GM19372 (cell line): Measurements from ENCODE around the gene TNFSF11.
A peak's percentile ranks its signal among the peaks of the same experiment; 100 is the strongest.

ENCODE experiments used
- ATAC-seq: cut with Tn5 transposase; IDR thresholded peaks from one replicate; pipeline ENCODE4 v1.9.1; 2021; ENCODE audit warnings: mild to moderate bottlenecking, low read depth, moderate library complexity; ENCODE audit not compliant: unreplicated experiment

TNFSF11 gene, protein sequence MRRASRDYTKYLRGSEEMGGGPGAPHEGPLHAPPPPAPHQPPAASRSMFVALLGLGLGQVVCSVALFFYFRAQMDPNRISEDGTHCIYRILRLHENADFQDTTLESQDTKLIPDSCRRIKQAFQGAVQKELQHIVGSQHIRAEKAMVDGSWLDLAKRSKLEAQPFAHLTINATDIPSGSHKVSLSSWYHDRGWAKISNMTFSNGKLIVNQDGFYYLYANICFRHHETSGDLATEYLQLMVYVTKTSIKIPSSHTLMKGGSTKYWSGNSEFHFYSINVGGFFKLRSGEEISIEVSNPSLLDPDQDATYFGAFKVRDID

DNA sequence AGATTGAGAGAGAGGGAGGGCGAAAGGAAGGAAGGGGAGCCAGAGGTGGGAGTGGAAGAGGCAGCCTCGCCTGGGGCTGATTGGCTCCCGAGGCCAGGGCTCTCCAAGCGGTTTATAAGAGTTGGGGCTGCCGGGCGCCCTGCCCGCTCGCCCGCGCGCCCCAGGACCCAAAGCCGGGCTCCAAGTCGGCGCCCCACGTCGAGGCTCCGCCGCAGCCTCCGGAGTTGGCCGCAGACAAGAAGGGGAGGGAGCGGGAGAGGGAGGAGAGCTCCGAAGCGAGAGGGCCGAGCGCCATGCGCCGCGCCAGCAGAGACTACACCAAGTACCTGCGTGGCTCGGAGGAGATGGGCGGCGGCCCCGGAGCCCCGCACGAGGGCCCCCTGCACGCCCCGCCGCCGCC, at the start of gene TNFSF11:
TSS of gene TNFSF11 (plus strand) at position 142 of the 400 bp plus-strand sequence. CDS start at position 294, 152 bp downstream.
- ATAC-seq: peak; percentile 36

DNA sequence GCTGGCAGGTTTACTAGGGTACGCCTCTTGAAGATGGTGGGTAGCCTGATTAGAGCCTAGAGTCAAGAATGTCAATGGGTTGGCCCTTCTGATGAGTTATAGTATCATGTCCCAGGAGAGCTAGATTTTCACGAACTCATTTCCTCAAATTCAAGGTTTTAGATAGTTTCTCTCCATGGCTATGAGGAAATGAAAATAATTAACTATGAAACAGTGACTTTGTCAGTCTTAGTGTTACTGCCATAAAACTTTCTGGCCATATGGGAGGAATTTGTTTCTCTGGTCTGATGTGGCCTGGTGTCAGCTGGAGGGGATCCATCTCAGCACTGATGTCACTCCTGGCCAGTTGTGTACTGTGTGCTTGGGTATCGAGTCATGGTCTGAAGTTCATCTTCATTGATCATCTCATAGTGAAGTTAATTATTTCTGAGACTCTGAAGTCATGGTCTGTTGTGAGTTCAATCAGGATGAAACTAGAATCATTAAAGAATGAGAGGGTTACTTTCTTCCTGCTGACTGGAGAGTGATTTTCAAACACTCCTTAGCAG, 49.4 kb upstream of the TNFSF11 start:
- no peak for ATAC-seq

DNA sequence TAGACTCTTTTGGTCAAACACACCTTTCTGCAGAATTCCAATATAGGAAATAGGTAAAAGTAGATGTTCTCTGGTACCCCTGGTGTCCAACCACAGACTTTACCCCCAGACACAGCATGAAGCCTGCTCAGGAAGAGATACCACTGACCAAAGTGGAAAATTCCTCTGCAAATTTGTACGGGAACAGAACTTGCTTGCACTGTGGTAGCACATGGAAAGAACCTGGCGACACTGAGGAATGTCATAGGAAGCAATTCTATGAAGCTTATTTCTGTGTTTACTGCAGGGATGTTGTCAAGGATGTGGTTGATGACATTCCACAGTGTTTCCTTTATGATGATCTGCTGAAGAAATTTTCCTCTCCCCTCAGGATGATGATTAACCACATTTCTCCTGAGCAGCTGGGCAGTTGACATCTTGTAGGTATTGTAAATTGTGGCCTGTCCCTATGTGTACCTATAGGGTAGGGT, 48.9 kb upstream of the TNFSF11 start:
- no peak for ATAC-seq

DNA sequence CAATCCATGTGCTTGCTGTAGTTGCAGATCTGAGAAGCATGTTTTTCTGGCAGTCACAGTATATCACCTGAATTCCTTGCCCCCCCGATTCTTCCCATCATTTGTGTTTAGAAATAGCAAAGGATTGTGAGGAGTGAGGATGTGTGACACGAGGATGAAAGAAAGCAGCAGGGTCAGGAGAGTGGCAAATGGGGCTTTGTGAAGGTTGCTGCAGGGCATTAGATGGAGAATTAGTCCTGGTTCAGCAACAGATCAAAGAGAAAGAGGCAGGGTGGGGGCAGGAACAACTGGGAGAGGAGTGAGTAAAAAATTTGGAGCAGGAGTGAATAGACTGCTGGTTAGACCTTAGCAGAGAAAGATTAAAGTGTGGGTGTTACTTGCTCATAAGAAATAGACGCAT, 47.7 kb upstream of the TNFSF11 start:
- ATAC-seq: no peak

DNA sequence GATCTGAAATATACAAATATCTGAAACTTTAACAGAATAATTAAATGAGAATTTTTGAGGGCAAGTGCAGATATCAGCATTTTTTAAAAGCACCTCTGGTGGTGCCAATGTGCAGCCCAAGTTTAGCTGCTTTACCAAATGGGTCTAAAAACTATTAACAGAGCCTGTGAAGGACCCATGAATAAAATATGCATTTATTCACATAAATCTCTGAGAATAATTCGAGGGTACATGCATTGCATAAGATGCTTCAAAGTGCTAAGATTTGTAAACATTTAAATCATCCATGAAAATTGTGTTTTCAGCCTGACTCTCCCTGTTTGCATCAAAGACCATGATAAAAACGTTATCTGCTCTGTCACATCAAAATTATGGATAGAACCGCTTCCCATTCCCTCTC, 47.1 kb upstream of the TNFSF11 start:
- no peak for ATAC-seq

DNA sequence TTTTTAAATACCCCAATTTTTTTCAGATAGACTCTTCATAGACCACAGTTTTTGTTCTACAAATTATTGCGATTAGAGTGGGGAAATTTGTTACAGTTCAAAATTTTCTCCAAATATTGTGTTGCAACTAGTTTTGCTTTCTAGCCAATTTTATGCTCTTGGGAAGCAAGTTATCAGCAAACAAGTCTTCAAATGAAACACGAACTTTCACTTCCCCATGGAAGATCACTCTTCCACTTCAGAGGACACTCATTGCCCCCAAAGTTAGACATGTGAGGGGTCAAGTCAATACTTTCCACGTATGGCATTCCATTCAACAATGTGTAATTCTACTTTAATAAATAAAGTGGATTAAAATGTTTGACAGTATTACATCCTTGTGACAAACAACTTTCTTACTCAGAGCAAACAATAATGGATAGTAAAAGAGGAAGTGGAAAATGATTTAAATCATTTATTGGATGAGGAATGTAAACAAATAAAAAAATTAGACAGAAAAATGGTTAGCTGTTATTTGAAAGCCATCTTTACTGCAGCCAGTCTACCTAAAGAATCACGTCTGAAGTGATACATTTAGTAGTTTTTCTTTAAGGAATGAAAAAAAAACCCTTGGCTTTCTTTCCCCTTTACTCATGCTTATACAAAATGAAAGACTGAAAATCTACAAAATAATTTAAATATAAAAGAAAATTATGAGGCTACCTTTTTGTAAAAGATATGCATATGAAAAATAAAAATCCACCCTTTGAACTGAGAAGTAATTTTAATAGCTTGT, 41.2 kb upstream of the TNFSF11 start:
- ATAC-seq: no peak

DNA sequence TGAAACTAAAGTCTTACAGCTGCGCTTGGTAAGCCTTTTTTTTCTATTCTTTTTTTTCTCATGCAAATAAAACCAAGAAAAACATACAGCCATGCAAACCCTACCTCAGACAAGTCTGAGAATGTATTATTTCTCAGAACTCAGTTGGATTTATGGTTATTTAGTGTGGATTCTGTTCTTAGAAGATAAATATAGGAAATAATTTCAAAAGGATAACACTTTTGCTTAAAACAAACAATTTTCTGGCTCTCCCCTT, 40.7 kb upstream of the TNFSF11 start:
- no peak for ATAC-seq

DNA sequence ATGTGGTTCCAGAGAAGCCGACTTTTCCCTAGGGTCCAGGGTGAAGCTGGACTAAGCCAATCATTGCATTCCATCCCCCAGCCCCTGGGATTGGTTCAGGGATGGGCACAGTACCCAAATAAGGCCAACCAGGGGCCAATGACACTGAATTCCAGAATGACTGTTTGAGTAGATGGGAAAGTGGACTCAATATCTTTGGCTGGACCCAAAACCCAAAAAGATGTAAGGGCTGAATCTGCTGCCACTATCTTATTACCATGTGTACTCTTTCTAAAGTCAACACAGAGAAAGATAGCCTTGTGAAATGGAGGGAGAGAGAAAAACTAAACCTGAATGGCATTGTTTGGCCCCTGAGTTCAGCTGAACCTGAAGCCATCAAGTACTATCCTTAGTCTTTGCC, 39.2 kb upstream of the TNFSF11 start:
- ATAC-seq: no peak

DNA sequence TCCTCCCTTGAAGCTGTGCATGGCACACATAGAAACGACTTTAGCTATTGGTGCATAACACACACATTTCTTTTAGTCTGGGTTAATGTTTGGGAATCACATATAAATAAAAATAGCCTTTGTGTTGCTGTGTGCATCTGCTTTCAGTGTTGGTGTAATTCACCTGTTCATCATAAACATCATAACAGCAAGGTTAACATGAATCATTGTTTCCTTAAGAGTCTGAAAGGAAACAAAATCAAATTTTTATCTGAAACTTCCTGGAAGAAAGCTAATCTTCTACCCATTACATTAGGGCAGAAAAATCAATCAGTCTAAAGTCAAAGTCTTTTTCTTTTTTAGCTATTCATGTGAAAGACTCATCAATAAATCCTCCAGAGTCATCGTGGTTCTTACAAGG, 35.0 kb upstream of the TNFSF11 start:
- ATAC-seq: no peak

DNA sequence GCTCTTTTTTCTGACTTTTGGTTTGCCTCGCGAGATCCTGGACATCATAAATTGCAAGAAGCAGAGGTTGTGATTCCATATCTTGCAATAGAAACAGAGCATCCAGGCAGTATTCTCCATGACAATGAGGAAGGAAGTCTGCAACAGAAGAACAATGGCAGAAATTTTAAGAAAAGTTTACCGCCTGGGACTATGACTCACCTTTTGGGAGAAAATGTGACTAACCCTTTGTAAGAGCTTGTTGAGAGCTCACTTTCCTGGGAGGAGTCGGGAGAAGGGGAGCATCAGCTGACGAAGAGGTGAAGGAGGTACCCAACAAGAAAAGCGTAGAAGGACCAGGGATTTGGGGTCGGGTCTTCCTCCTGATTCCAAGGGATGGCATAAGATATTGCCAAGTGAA, 34.3 kb upstream of the TNFSF11 start:
- ATAC-seq: no peak

DNA sequence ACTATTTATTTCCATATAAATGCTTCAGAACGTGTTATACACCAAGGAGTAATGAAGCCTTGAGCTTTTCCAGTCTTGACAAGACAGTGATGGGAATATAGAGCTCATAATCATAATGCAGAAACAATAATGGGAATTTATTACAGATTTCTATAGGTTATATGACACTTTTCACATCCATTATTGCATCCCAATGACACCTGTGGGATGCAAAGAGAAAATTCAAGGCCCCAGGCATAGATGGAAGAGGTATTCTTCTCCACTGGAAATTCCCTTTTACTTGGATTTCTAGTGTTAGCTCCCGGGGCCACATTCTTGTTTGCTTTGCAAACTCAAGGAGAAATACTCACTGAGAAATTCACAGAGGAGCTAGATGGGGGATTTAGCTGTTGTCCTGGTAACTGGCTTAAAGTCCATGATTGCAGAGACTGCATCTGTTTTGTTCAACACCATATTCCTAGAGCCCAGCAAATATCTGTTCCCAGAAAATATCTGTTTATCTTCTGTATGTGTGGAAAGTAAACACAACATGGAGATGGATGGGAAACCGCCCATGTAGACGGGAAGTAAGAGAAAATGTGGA, 30.6 kb upstream of the TNFSF11 start:
- no peak for ATAC-seq

DNA sequence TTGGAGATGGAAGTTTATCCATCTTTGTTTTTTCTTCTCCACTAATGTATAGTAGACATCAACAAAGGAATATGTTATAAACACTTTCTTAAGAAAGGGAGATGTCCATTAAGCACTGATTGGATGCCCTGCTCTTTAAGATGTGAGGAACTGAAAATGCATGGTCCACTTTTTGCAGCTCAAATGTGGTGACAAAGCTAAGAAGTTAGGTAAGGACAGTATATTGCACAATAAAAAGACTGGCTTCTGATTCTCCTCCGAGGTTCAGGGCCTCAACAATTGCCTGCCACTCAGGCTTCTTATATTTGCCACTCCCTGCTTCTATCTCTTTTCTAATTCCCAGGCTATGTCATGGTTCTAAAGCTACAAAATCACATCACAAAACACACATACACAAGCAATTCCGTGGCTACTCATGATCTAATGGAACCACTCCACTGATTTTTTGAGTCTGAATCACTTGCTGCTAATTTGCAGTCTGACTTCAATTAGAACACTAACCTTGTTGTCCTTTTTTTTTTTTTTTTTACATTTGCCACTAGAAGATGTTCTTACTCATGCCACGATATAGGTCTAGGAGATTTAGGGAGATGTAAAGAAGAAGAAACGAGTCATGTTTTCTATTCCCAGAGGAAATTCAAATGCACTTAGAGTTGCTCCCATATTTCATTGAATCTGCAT, 29.6 kb upstream of the TNFSF11 start:
- no peak for ATAC-seq

DNA sequence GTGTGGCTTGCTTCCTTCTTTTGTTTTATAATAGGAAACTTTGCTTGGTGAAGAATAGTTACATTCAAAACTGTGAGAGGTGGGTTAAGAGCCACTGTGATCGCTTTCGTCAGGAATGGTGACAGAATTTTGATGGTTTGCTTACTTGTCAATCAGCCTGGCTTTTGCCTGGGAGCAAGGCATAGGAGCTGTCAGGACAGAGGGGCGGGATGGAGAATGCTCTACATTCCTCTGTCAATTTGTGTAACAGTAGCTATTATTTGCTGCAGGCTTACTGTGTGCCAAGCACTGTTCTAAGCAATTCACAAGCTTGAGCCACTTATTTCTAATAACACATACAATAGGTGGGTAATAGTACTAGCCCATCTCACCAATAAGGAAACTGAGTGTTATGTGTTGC, 28.1 kb upstream of the TNFSF11 start:
- ATAC-seq: no peak

DNA sequence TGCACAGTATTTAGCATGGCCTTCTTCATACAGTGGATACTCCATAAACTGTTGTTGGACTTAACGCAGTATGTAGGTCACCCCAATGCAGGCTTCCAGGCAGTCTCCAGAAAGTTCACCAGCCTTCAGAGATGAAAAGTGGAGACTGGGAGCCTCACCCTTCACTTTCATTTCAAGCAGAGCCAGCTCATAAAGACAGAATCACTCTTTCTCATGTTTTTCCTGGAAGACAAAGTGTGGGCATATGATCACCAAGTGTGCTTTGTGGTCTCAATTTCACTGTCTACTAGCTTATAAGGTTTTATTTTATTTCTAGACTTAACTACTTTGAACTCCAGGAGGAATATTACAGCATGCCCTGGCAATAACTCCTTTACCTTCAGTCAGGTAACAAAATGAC, 26.3 kb upstream of the TNFSF11 start:
- ATAC-seq: no peak

DNA sequence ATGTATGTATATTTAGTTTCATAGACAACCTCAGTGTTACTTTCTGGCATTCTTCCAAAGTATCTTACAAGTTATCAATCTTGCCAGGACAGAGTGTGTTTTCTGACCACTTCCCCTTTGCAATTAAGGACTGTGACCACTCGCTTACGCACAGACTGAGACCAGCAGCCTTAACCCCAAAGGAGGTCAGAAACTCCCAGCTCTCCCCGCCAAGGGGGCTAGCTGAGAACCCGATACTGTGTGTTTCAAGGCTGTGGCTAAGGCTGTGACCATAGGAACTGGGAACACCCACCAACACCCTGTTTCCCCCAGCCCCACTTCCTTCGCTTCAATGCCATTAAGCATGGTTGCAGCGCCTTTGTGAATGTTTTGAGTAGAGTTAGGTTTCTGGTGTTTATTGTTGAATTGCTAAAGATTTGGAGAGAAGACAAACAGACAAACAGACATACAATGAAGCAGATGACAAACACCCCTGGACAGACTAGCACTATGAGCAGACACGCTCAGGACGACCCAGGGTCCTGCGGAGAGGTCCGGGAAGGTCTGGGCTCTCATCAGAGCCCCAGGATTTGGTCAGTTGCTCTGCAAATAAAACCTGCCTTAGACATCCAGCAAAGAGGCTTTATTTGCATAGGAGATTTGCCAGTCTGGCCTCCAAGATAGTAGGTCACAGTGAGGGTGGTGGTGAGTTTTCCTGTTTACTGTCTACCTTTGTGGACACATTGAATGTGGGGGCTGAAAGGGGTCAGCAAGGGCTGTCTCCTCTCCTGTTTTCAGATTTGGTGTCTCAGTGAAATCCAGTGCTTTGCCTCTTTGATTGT, 25.0 kb upstream of the TNFSF11 start:
- ATAC-seq: peak; percentile 95

DNA sequence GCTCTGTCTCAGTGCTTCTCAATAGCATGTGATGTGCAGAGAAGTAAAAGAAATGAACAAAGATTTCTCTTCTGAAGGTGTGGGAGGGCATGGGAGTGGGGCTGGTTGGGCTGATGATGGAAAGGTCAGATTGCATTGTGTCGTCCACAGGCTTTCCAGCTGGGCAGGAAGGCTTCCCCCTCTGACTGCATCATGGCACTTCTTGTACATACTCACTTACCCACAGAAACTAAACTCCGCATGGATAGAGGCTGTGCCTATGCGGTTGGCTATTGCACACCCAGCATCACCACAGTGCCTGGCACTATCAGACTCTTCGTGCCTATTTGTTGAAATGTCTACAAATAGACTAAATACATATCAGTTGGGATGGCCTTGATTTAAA, 24.4 kb upstream of the TNFSF11 start:
- peak; percentile 7 for ATAC-seq

DNA sequence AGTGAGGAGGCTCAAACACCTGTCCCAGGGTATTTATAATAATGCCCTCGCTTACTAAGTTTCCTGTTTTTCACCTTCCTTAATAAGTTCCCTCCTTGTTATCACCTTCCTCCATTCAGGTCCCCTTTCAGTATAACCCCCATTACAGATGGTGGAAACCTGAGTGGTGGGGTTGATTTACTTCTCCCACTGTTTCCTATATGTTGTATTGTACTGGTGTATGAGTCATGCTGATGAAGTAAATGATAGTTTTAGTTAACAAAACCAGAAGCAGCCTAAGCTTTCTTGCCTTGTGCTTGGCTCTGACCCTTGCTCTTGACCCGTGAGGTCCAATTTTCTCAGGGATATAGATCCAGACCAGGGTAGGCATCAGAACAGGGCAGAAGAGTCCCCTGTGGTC, 22.3 kb upstream of the TNFSF11 start:
- ATAC-seq: no peak

DNA sequence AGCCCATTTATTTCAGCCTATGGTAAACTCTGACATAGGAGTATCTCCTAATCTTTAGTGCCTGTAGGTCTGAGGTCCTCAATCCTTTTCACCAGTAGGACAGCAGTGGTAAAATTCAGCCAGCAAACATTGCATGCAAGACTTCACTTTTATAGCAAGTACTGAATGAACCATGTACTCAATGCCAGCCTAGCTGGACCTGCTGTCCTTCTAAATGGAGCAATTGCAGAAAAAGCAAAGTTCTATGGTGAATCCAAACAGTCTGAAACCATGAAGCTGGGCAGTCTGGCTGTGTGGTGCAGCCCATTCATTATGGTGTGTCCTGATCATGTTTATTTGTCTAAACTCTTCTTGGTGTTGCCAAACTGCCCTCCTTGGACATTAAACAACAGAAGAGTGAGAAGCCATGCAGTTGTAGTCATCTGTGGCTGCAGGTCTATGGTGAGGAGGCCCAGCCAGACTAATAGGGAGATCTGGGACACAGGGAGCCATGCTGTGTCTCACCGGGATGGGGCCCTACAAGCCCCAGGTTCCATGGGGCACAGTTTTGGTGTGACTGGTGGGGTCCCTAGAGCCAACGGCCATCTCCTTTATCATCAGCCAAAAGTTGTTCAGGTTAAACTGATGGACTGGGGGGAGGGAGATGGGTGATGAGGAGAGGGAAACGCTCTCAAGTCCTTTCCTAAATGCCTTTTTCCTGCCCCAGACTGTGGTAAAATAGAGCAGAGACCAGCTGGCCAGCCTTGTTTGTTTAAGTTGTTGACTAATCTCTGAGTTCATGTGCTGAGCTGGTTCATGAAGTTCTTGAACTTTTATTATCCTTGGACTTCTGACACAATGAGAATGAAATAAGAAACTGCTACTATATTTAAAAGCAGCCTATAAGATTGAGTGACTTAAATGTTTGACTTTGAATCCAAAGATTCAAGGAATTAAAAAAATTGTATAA, 20.6 kb upstream of the TNFSF11 start:
- ATAC-seq: no peak

DNA sequence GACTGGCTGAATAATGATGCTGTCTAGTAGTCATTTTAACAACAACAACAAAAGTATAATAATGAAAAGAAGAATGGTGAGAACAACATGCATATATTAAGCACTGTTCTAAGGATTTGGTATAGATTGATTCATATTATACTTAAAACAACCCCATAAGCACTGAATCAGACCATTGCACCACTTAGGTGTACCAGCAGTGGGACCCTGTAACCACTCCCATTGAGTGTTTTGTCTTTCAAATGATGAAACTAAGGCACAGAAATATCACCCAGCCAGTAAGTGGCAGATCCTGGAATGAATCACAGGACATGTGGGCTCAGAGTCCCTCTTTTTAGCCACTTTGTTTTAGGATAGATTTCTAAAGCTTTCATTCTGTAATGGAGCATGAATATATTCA, 14.9 kb upstream of the TNFSF11 start:
- no peak for ATAC-seq
